ENCODE data around the gene CDHR5. TPM values are rescaled to one million over a fixed set of nuclear protein-coding genes. Genes with fewer than 3 reads are reported as not detected.
A peak's percentile ranks its signal among the peaks of the same experiment; 100 is the strongest.

Gene CDHR5
- total RNA-seq, 1 donor from 2014 or later, result not detected

DNA sequence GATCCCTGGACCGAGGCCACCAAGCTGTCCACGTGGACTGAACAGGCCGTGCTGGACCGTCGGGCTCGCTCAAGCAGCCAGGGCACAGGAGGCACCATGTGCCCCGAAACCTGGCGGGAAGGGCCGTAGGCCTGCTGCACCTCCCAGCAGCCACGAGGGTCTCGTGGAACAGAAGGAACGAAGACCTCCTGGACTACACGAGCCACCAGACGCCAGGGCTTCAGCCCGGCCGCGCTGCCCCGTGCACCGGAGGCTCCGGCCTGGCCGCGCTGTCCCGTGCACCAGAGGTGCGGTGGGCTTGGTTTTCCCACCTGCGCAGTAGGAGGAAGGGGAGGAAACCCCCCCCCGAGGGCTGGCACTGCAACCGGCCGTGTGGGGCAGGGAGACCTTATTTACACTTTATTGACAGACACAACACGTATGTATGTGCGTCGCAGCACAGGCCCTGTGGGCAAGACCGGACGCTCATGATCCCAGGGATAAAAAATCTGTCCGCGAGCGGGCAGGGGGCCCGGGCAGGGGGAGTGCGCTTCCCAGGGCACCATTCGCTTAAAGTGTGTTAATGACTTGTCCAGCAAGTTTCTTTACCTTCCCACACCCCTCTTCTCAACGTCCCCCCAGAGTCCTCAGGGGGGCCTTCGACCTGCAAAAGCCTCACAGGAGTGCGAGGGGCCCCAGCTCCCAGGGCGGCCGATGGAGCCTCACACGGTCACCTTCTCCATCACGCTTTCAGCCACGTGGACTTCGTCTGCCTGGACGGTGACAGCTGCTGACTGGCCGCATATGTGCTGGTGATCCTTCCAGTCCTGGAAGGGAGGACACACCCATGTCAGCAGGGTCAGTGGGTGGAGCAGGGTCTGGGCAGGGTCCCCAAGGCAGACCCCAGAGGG, 19.3 kb upstream of the CDHR5 start:
- no peak overlapping the region for H3K4me3 ChIP-seq
- peaks cover 0 to 13% of the 10 kb centered on the region in 2 donors for H3K36me3 ChIP-seq
- no peaks in the 10 kb centered on the region for H3K4me1 ChIP-seq
- intact Hi-C loops (cut with DNase I), result no loop called here
- no peaks in the 10 kb centered on the region for H3K27me3 ChIP-seq
- no peaks in the 10 kb centered on the region for H3K9me3 ChIP-seq
- no peak overlapping the region for H3K27ac ChIP-seq
- no peak for DNase-seq (ENCODE audit: extremely low spot score in 2 of 2)
- TF ChIP-seq, protein P1, sequence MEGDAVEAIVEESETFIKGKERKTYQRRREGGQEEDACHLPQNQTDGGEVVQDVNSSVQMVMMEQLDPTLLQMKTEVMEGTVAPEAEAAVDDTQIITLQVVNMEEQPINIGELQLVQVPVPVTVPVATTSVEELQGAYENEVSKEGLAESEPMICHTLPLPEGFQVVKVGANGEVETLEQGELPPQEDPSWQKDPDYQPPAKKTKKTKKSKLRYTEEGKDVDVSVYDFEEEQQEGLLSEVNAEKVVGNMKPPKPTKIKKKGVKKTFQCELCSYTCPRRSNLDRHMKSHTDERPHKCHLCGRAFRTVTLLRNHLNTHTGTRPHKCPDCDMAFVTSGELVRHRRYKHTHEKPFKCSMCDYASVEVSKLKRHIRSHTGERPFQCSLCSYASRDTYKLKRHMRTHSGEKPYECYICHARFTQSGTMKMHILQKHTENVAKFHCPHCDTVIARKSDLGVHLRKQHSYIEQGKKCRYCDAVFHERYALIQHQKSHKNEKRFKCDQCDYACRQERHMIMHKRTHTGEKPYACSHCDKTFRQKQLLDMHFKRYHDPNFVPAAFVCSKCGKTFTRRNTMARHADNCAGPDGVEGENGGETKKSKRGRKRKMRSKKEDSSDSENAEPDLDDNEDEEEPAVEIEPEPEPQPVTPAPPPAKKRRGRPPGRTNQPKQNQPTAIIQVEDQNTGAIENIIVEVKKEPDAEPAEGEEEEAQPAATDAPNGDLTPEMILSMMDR (IDR thresholded peaks at IDR 0.05), result no peak
- TF ChIP-seq POLR2AphosphoS5 (IDR thresholded peaks at IDR 0.05; ENCODE audit: insufficient read depth in 1 of 2, low read depth in 1 of 2) (no peak), POLR2A (IDR thresholded peaks at IDR 0.05) (no peak)

DNA sequence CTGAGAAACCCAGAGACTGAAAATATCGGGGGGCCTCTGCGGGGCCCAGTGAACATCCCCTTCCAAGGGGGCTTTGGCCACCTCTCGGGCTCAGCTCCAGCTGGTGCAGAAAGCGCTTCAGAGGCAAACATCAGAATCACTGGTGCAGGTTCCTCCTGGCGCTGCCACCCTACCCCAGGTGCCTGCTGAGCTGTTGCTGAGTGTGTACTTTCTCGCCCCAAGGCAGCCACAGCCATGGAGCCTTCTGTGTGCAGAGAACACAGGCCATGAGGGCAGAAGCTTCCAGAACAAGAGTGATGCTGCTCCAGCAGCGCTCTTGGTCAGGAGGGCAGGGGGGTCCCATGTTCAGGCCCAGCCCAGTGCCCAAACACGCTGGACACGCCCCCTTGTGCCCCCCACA, 18.6 kb upstream of the CDHR5 start:
- H3K27me3 ChIP-seq, result no peaks in the 10 kb centered on the region
- H3K4me1 ChIP-seq, result no peaks in the 10 kb centered on the region
- no peaks in the 10 kb centered on the region for H3K9me3 ChIP-seq
- intact Hi-C loops (cut with DNase I), result no loop called here
- peaks cover 0 to 13% of the 10 kb centered on the region in 2 donors for H3K36me3 ChIP-seq
- DNase-seq (ENCODE audit: extremely low spot score in 2 of 2), result no peak
- TF ChIP-seq, protein P1 (IDR thresholded peaks at IDR 0.05), result no peak
- TF ChIP-seq POLR2AphosphoS5 (IDR thresholded peaks at IDR 0.05; ENCODE audit: insufficient read depth in 1 of 2, low read depth in 1 of 2), result peak in 1 of 2 donors; percentile 5
- no peak for TF ChIP-seq POLR2A (IDR thresholded peaks at IDR 0.05)
- H3K27ac ChIP-seq, result no peak overlapping the region
- no peak overlapping the region for H3K4me3 ChIP-seq

DNA sequence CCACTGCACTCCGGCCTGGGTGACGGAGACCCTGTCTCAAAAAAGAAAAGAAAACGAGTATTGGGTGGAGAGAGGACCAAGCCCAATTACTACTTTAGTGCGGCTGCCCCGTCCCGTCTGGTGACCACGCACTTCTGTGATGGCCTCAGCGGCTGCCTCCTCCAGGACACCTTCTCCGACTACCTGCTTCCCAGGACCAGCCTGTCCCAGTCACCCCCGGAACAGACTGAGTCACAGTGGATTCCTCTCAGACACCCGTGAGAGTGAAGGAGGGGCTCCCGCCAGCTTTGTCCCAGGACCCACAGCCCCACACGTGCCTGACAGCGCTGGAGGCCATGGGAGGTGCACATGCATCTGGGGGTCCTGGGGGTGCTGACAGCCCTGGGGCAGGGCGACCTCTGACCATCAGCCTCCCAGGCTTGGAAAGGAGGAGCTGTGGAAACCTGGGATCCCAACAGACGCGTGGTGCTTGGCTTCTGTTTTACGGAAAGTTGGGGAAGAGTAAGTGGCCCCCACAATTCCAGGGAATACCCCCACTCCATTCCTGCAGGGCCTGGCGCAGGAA, 17.1 kb upstream of the CDHR5 start:
- no peaks in the 10 kb centered on the region for H3K27me3 ChIP-seq
- no peak overlapping the region for H3K27ac ChIP-seq
- intact Hi-C loops (cut with DNase I), result loop anchor here (1.0 kb wide), 1 partner anchor 41 kb away; no protein-coding TSS in a partner anchor
- no peak for DNase-seq (ENCODE audit: extremely low spot score in 2 of 2)
- H3K9me3 ChIP-seq, result no peaks in the 10 kb centered on the region
- peaks cover 9% of the 10 kb centered on the region for H3K4me1 ChIP-seq
- TF ChIP-seq POLR2A (IDR thresholded peaks at IDR 0.05), result no peak
- TF ChIP-seq, protein P1 (IDR thresholded peaks at IDR 0.05), result no peak
- TF ChIP-seq POLR2AphosphoS5 (IDR thresholded peaks at IDR 0.05; ENCODE audit: insufficient read depth in 1 of 2, low read depth in 1 of 2), result no peak
- peaks cover 0 to 13% of the 10 kb centered on the region in 2 donors for H3K36me3 ChIP-seq
- H3K4me3 ChIP-seq, result no peak overlapping the region

GRCh38 chr11:640021-640706, 15.4 kb upstream of the CDHR5 start:
- no peak for DNase-seq (ENCODE audit: extremely low spot score in 2 of 2)
- no peaks in the 10 kb centered on the region for H3K27me3 ChIP-seq
- peak overlapping the region in 1 of 2 donors; percentile 21 for H3K4me3 ChIP-seq
- H3K27ac ChIP-seq, result no peak overlapping the region
- peaks cover 0 to 13% of the 10 kb centered on the region in 2 donors for H3K36me3 ChIP-seq
- intact Hi-C loops (cut with DNase I), result no loop called here
- H3K4me1 ChIP-seq, result peaks cover 17% of the 10 kb centered on the region
- no peak for TF ChIP-seq POLR2AphosphoS5 (IDR thresholded peaks at IDR 0.05; ENCODE audit: insufficient read depth in 1 of 2, low read depth in 1 of 2)
- H3K9me3 ChIP-seq, result no peaks in the 10 kb centered on the region

- TF ChIP-seq, protein P1 (IDR thresholded peaks at IDR 0.05), result no peak
- no peak for TF ChIP-seq POLR2A (IDR thresholded peaks at IDR 0.05)
- TF ChIP-seq POLR2AphosphoS5 (IDR thresholded peaks at IDR 0.05; ENCODE audit: insufficient read depth in 1 of 2, low read depth in 1 of 2), result no peak
- H3K36me3 ChIP-seq, result peaks cover 0 to 13% of the 10 kb centered on the region in 2 donors
- H3K27ac ChIP-seq, result no peak overlapping the region
- DNase-seq (ENCODE audit: extremely low spot score in 2 of 2), result no peak
- H3K4me3 ChIP-seq, result peak overlapping the region in 1 of 2 donors; percentile 21
- intact Hi-C loops (cut with DNase I), result no loop called here
- no peaks in the 10 kb centered on the region for H3K27me3 ChIP-seq
- peaks cover 17% of the 10 kb centered on the region for H3K4me1 ChIP-seq
- H3K9me3 ChIP-seq, result no peaks in the 10 kb centered on the region
Measured at GRCh38 chr11:639332-639955, 14.7 kb upstream of the CDHR5 start.

Data from vagina (tissue), 2 donors.